LNCaP clone FGC (cell line): ENCODE data around the gene CDKN2B-AS1.

Experiments
- DNase-seq: peaks from one replicate; pipeline ENCODE4 v3.0.0-alpha.2; 2011; ENCODE audit warnings: low read depth
- H3K4me3 ChIP-seq: 2 replicates; pipeline ENCODE4 v1.5.1; 2011; ENCODE audit warnings: mild to moderate bottlenecking, low read depth, low read length, control low read depth
- TF ChIP-seq, protein P1 (sequence below): IDR thresholded peaks from 2 replicates; pipeline ENCODE4 v1.5.1; 2012; ENCODE audit warnings: mild to moderate bottlenecking; ENCODE audit not compliant: control insufficient read depth, insufficient read depth; ENCODE audit errors: extremely low read depth

The CDKN2B-AS1 gene

GRCh38 chr9:21991072-21991959, 3.3 kb upstream of the CDKN2B-AS1 start:
- H3K4me3 ChIP-seq: no peak overlapping the region
- TF ChIP-seq, protein P1, sequence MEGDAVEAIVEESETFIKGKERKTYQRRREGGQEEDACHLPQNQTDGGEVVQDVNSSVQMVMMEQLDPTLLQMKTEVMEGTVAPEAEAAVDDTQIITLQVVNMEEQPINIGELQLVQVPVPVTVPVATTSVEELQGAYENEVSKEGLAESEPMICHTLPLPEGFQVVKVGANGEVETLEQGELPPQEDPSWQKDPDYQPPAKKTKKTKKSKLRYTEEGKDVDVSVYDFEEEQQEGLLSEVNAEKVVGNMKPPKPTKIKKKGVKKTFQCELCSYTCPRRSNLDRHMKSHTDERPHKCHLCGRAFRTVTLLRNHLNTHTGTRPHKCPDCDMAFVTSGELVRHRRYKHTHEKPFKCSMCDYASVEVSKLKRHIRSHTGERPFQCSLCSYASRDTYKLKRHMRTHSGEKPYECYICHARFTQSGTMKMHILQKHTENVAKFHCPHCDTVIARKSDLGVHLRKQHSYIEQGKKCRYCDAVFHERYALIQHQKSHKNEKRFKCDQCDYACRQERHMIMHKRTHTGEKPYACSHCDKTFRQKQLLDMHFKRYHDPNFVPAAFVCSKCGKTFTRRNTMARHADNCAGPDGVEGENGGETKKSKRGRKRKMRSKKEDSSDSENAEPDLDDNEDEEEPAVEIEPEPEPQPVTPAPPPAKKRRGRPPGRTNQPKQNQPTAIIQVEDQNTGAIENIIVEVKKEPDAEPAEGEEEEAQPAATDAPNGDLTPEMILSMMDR: no peak
- DNase-seq: no peak

GRCh38 chr9:21993007-21993406, 1.6 kb upstream of the CDKN2B-AS1 start:
- TF ChIP-seq, protein P1: no peak
- H3K4me3 ChIP-seq: peak overlapping the region; percentile 75
- DNase-seq: peak; percentile 6

- DNase-seq: peak; percentile 25
These were observed 567 bp upstream of the CDKN2B-AS1 start, which contains the start of gene CDKN2A for GRCh38 chr9:21993893-21994555. TSS of gene CDKN2A (minus strand) at chr9:21994392.

GRCh38 chr9:21995006-21995665, 545 bp downstream of the CDKN2B-AS1 start:
- DNase-seq: peak; percentile 23
- TF ChIP-seq, protein P1: peak; percentile 17; the same call in 1 of the 2 replicates
- H3K4me3 ChIP-seq: peak overlapping the region; percentile 75

More at GRCh38 chr9:21993893-21994555, 567 bp upstream of the CDKN2B-AS1 start, which contains the start of gene CDKN2A:
- TF ChIP-seq, protein P1: peak; percentile 37
- H3K4me3 ChIP-seq: peak within 1 kb of the TSS; percentile 75

GRCh38 chr9:21995666-21996398, 1.2 kb downstream of the CDKN2B-AS1 start:
- peak overlapping the region; percentile 75 for H3K4me3 ChIP-seq
- TF ChIP-seq, protein P1: peak; percentile 54
- DNase-seq: no peak

GRCh38 chr9:21996438-21996837, 1.8 kb downstream of the CDKN2B-AS1 start:
- DNase-seq: no peak
- TF ChIP-seq, protein P1: no peak
- H3K4me3 ChIP-seq: no peak overlapping the region
